Ovary (tissue), 10 donors: ENCODE measurements around the gene PEX10. TPM values are rescaled to one million over a fixed set of nuclear protein-coding genes. Genes with fewer than 3 reads are reported as not detected.
"Not testable (repeated sequence)": the region's sequence is repeated elsewhere in the genome, so short reads cannot be mapped to it uniquely, and the experiment has no call there.

ENCODE experiments used
- DNase-seq, 5 donors: peaks; one replicate each; pipeline ENCODE4 v3.0.0-alpha.2; 2019 to 2020
- H3K27ac ChIP-seq, 2 donors: fragments of 200-600 bp; one replicate each; pipeline versions ENCODE4 v1.5.1 to v1.8.0; 2019 to 2022
- H3K27me3 ChIP-seq: fragments of 200-600 bp; one replicate; pipeline ENCODE4 v1.8.0; 2022
- H3K36me3 ChIP-seq: fragments of 200-600 bp; sonication (generic); one replicate; pipeline ENCODE4 v1.5.1; 2019
- H3K4me1 ChIP-seq: one replicate; pipeline ENCODE4 v1.8.1; 2013; ENCODE audit warnings: mild to moderate bottlenecking, moderate library complexity; ENCODE audit not compliant: insufficient read depth
- H3K4me3 ChIP-seq: fragments of 200-600 bp; sonication (generic); one replicate; pipeline ENCODE4 v1.5.1; 2017
- H3K9me3 ChIP-seq, 2 donors: fragments of 200-600 bp in 1 of 2; sonication (generic) in 1 of 2; one replicate each; pipeline versions ENCODE4 v1.5.1 to v1.8.1; 2013 to 2019; ENCODE audit warnings: mild to moderate bottlenecking in 1 of 2, moderate library complexity in 1 of 2
- EP300 ChIP-seq: sonication (generic); formaldehyde crosslinking; IDR thresholded peaks from one replicate; pipeline ENCODE4 v1.6.1; 2017; ENCODE audit warnings: antibody characterized with exemption
- POLR2A ChIP-seq: fragments of 450-650 bp; IDR thresholded peaks from one replicate; pipeline ENCODE4 v1.6.1; 2017; ENCODE audit warnings: antibody characterized with exemption, mild to moderate bottlenecking, moderate library complexity
- WGBS, 3 donors: extraction: QIAGEN DNeasy Blood & Tissue Kit in 1 of 3; methylation state at CpG; one replicate each; pipeline versions ENCODE4 v1.1.5 to v1.1.7; 2013 to 2017; 5-methylcytosine and 5-hydroxymethylcytosine counted together
- intact Hi-C, 4 donors: fragments of 100-400 bp; cut with DNase I; formaldehyde crosslinking; loops; one replicate each; pipeline versions ENCODE4 v1.11.0 to v1.15.1; 2022 to 2023
- long read RNA-seq, 3 donors: library from polyadenylated mRNA in 2 of 3; unstranded in 2 of 3; transcript quantifications; one replicate each; pipeline ENCODE4 v2.0.0 and lab custom pipeline, GENCODE V29; 2021 to 2026
- polyA plus RNA-seq, 2 donors: library from polyadenylated mRNA; stranded (reverse); fragments of 200-250 nt in 1 of 2; fragments of 350-450 nt in 1 of 2; fragmentation: Illumina TruSeq in 1 of 2; extraction: RNeasy Lipid Tissue Mini Kit (QIAGEN cat#74804) in 1 of 2; gene quantifications; one replicate each; pipeline ENCODE4 v1.2.3, GENCODE V29; 2013 to 2014
- total RNA-seq, 7 donors: library from RNA; depleted of rRNA in 2 of 7; stranded (reverse); fragments of >200 nt in 2 of 7; fragmentation: NEBNext Ultra II Directional in 3 of 7; extraction: Animal tissue kit (Norgen Biotek cat#: 25700) in 3 of 7; gene quantifications; one replicate each; pipeline versions ENCODE4 v1.1.0 to v1.2.4, GENCODE V29; 2016 to 2023
- TF ChIP-seq, protein P1 (sequence below), 3 donors: fragments of 450-650 bp in 2 of 3; fragments of 200-600 bp in 1 of 3; IDR thresholded peaks; one replicate each; pipeline versions ENCODE4 v1.5.1 to v1.8.0; 2016 to 2022; ENCODE audit warnings: antibody characterized with exemption in 3 of 3, mild to moderate bottlenecking in 1 of 3
- donor health status: DM: no; HTN: no; CAD: no; lungs with moderate emphysema.
- donor health status: DM: no; HTN: no; CAD: no.
- donor health status: Bipolar disorder and iron deficiency.
- donor health status: DM: yes; HTN: yes; CAD: no.
- donor health status: DM: no; HTN: no; CAD: no.
- donor health status: DM: yes; HTN: yes; CAD: no.

Gene PEX10
- total RNA-seq (10 to 100 TPM; 14.4 to 25.9 (median 23.0) TPM), polyA plus RNA-seq (10 to 100 TPM; 14.5 to 19.3 TPM)
- long read RNA-seq, donor 1, transcript PEX10-202 (6 exons, 1,997 nt), result major isoform, 109 of 132 reads
- long read RNA-seq, donor 1, partial matches to known transcripts, result 9 of 132 reads
- long read RNA-seq, donor 1, other reads (novel, unspliced or antisense), result 14 of 132 reads
- long read RNA-seq, donor 2, transcript PEX10-202 (6 exons, 1,997 nt), result major isoform, 15 of 15 reads
- long read RNA-seq, donor 2, partial matches to known transcripts, result 0 of 15 reads
- long read RNA-seq, donor 2, other reads (novel, unspliced or antisense), result 0 of 15 reads
- long read RNA-seq, donor 3, transcript PEX10-202 (6 exons, 1,997 nt), result major isoform, 66 of 87 reads
- long read RNA-seq, donor 3, partial matches to known transcripts, result 3 of 87 reads
- long read RNA-seq, donor 3, other reads (novel, unspliced or antisense), result 16 of 87 reads

GRCh38 chr1:2412395-2412772 is at the start of gene PEX10:
Gene PEX10, minus strand, starts transcription at chr1:2412564. Its CDS starts 62 bp downstream, at chr1:2412502.
- intact Hi-C loops, result loop anchor here in 2 of 4 donors (10.0 kb wide), 2 partner anchors 222 to 1012 kb away; partner anchors contain the start of gene MMEL1 (in 1 of the 2)
- peak within 1 kb of the TSS; percentile 87 for H3K4me3 ChIP-seq
- TF ChIP-seq EP300 (no peak), POLR2A (peak; percentile 47)
- H3K27ac ChIP-seq, result peak within 1 kb of the TSS; percentile 76 to 85
- WGBS, 3 donors, result 0 to 1% (median 0%) methylated on average over 7 to 55 of the region's 55 CpGs
- no peaks in the 10 kb centered on the region for H3K27me3 ChIP-seq
- peaks cover 6% of the 10 kb centered on the region for H3K4me1 ChIP-seq
- peak; percentile 97 to 99 (median 98) for DNase-seq
- no peaks in the 10 kb centered on the region for H3K36me3 ChIP-seq
- H3K9me3 ChIP-seq, result no peaks in the 10 kb centered on the region

DNA sequence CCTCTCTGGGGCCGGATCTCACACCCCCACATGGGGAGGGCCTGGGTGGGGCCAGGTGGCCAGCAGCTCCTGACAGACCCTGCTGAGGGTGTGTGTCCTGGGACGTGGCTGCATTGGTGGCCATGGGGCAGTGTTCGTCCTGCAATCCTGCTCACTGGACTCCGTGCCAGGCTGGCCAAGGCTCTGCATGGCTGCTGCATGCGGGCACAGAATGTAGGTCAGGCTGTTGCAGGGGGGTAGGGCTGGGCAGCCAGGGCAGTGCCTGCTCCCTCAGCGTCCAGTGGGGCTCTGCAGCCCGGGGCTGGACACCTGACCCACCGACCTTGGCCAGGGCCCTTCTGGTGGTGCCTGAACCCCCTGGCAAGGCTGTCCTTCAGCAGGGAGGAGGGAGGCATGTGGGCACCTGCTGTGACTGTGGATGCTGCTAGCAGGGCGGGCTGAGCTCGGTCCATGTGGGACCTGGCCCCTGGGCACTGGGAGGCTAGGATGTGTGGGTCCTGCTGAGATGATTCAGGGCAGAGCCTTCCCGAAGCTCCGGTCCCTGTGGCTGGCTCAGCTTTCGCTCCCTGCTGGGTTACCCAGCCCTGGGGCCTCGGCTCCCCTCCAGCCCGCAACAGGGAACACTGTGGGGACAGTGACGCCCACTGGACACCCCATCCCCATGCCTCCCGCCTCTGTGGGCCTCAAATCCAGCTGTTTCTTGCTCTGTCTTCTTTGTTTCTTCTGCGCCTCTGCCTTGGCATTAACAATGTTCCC is 48.8 kb upstream of the PEX10 start:
- H3K4me1 ChIP-seq, result no peaks in the 10 kb centered on the region
- intact Hi-C loops, result no loop called here
- no peaks in the 10 kb centered on the region for H3K36me3 ChIP-seq
- H3K9me3 ChIP-seq, result no peaks in the 10 kb centered on the region
- no peaks in the 10 kb centered on the region for H3K27me3 ChIP-seq
- TF ChIP-seq EP300 (no peak), POLR2A (no peak)
- TF ChIP-seq, protein P1, sequence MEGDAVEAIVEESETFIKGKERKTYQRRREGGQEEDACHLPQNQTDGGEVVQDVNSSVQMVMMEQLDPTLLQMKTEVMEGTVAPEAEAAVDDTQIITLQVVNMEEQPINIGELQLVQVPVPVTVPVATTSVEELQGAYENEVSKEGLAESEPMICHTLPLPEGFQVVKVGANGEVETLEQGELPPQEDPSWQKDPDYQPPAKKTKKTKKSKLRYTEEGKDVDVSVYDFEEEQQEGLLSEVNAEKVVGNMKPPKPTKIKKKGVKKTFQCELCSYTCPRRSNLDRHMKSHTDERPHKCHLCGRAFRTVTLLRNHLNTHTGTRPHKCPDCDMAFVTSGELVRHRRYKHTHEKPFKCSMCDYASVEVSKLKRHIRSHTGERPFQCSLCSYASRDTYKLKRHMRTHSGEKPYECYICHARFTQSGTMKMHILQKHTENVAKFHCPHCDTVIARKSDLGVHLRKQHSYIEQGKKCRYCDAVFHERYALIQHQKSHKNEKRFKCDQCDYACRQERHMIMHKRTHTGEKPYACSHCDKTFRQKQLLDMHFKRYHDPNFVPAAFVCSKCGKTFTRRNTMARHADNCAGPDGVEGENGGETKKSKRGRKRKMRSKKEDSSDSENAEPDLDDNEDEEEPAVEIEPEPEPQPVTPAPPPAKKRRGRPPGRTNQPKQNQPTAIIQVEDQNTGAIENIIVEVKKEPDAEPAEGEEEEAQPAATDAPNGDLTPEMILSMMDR (IDR thresholded peaks at IDR 0.05), result no peak
- WGBS, 3 donors, result 60 to 74% (median 64%) methylated on average over 18 of the region's 18 CpGs
- H3K4me3 ChIP-seq, result no peak overlapping the region
- DNase-seq, result no peak
- no peak overlapping the region for H3K27ac ChIP-seq

- intact Hi-C loops, result no loop called here
- Histone ChIP-seq H3K27ac (no peak overlapping the region), H3K27me3 (no peaks in the 10 kb centered on the region), H3K9me3 (no peaks in the 10 kb centered on the region), H3K4me1 (no peaks in the 10 kb centered on the region), H3K36me3 (no peaks in the 10 kb centered on the region), H3K4me3 (no peak overlapping the region)
- TF ChIP-seq EP300 (no peak), POLR2A (no peak)
- TF ChIP-seq, protein P1 (IDR thresholded peaks at IDR 0.05), result no peak
- 59 to 62% (median 61%) methylated on average over 8 of the region's 8 CpGs for WGBS, 3 donors
- DNase-seq, result no peak
Measured at GRCh38 chr1:2460203-2460602, 47.8 kb upstream of the PEX10 start.

DNA sequence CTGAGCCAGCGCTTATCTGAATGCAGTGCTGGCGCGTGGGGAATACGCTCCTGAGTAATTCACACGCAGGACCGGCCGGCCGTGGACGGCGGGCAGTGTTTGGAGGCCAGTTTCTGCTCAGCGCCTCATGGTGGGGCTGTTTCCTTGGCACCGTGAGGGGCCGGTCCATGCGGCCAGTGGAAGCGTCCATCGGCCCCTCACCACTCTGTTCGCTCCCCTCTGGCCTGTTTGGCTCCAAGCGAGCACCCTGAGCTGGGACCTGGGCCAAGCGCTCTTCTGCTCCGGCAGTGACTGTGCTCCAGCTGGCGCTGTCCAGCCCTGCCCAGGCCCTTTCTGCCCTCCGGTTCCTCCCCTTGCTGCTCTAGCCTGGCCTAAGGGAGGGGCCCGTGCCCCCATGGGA is 47.4 kb upstream of the PEX10 start:
- TF ChIP-seq, protein P1 (IDR thresholded peaks at IDR 0.05), result no peak
- TF ChIP-seq POLR2A, result no peak
- no peak for TF ChIP-seq EP300
- Histone ChIP-seq H3K27ac (no peak overlapping the region), H3K36me3 (no peaks in the 10 kb centered on the region), H3K4me1 (no peaks in the 10 kb centered on the region), H3K9me3 (no peaks in the 10 kb centered on the region), H3K27me3 (no peaks in the 10 kb centered on the region), H3K4me3 (no peak overlapping the region)
- 12 to 18% (median 14%) methylated on average over 14 to 23 of the region's 23 CpGs for WGBS, 3 donors
- peak in 4 of 5 donors; percentile 22 to 48 (median 38) for DNase-seq
- intact Hi-C loops, result loop anchor here in 2 of 4 donors (5.0 to 10.0 kb wide), 2 partner anchors 553 to 1545 kb away; no protein-coding TSS in a partner anchor

- H3K36me3 ChIP-seq, H3K4me3 ChIP-seq, H3K4me1 ChIP-seq, H3K27ac ChIP-seq, H3K27me3 ChIP-seq, DNase-seq, H3K9me3 ChIP-seq: not testable (repeated sequence)
- intact Hi-C loops, result loop anchor here in 2 of 4 donors (5.0 to 10.0 kb wide), 2 partner anchors 553 to 1546 kb away; no protein-coding TSS in a partner anchor
- 65 to 78% (median 76%) methylated on average over 15 to 16 of the region's 16 CpGs for WGBS, 3 donors
Measured at GRCh38 chr1:2459102-2459753, 46.9 kb upstream of the PEX10 start.
